A549 treated with Mapracorat at 1 μM for 4 hours (cell line): Measurements from ENCODE around the gene COPS4. TPM values are rescaled to one million over a fixed set of nuclear protein-coding genes. Genes with fewer than 3 reads are reported as not detected.

Experiments used
- total RNA-seq: library from RNA; stranded (reverse); fragments of 200-300 nt; extraction: Qiagen RNA extraction; gene quantifications from 5 replicates; pipeline ENCODE4 v1.2.3, GENCODE V29; 2022

COPS4 gene
- total RNA-seq: 23.8 to 36.5 TPM (median 24.8 TPM) in 5 replicates

GRCh38 chr4:83034630-83035494, at the start of gene COPS4:
TSS of gene COPS4 (plus strand) at chr4:83035183. CDS start at chr4:83035225, 42 bp downstream.

GRCh38 chr4:83010522-83011318, 24.3 kb upstream of the COPS4 start, which contains the start of gene LIN54:
TSS of gene LIN54 (minus strand) at chr4:83010823. CDS start at chr4:82984844, 25,979 bp downstream.

GRCh38 chr4:83114576-83114975, 79.6 kb downstream of the COPS4 start, which contains the start of gene PLAC8:
TSS of gene PLAC8 (minus strand) at chr4:83114729. CDS start at chr4:83107921, 6,808 bp downstream.

Other genes with a start within 250 kb of the COPS4 start
- 6.1 to 7.6 TPM (median 6.8 TPM) in 5 replicates for gene SCD5, start 236.4 kb upstream of the COPS4 start, total RNA-seq
- 78.3 to 87.2 TPM (median 81.0 TPM) in 5 replicates for gene SEC31A, start 144.0 kb upstream of the COPS4 start, total RNA-seq
- gene THAP9, start 134.4 kb upstream of the COPS4 start, total RNA-seq: 1.2 to 2.4 TPM (median 2.0 TPM) in 5 replicates
- 5.7 to 7.8 TPM (median 6.6 TPM) in 5 replicates for gene LIN54, start 24.4 kb upstream of the COPS4 start, total RNA-seq
- gene PLAC8, start 79.5 kb downstream of the COPS4 start, total RNA-seq: 0.55 to 1.1 TPM (median 0.89 TPM) in 5 replicates
- gene COQ2, start 249.6 kb downstream of the COPS4 start, total RNA-seq: 17.2 to 20.3 TPM (median 19.6 TPM) in 5 replicates